HG02973 (cell line): Measurements from ENCODE around the gene FAM89A.
A peak's percentile ranks its signal among the peaks of the same experiment; 100 is the strongest.
"Not testable (repeated sequence)": the region's sequence is repeated elsewhere in the genome, so short reads cannot be mapped to it uniquely, and the experiment has no call there.

Experiments
- ATAC-seq: cut with Tn5 transposase; IDR thresholded peaks from one replicate; pipeline ENCODE4 v1.9.1; 2021; ENCODE audit warnings: moderate library complexity; ENCODE audit not compliant: unreplicated experiment

The FAM89A gene

GRCh38 chr1:230994860-230995259 lies 45.2 kb downstream of the FAM89A start:
- no peak for ATAC-seq

GRCh38 chr1:230992100-230992774 lies 47.8 kb downstream of the FAM89A start:
- ATAC-seq: no peak

DNA sequence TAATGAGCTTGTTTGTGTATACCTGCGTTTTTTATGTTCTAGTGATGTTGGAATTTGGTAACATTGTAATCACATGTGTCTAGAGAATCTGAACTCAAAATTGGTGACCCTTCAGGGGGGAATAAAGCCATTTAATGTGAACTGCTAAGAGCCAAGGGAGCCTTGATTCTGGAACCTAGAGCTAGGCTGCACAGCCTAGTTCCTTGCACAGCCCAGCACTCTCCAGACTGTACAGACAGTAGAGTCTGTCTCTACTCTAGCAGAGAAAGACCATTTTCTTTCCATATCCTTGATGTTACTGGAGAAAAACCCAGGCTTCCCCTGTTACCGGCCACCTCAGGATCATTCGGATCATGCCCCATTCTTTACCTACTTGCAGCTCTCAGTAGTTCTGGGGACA lies 52.6 kb downstream of the FAM89A start:
- no peak for ATAC-seq

GRCh38 chr1:230986976-230987375 lies 53.1 kb downstream of the FAM89A start:
- no peak for ATAC-seq

DNA sequence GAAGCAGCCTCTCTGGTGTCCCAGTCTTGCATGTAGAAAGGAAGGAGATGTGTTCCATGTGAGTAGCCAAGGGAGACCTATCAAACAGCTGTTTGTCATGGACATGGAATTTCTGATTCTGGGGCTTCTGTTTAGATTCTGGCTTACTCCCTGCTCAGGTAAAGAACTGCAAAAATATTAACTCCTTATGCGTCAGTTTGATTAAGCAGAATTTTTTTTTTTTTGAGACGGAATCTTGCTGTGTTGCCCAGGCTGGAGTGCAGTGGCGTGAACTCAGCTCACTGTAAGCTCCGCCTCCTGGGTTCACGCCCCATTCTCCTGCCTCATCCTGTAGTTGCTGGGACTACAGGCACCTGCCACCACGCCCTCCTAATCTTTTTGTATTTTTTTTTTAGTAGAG lies 54.3 kb downstream of the FAM89A start:
- ATAC-seq: no peak

DNA sequence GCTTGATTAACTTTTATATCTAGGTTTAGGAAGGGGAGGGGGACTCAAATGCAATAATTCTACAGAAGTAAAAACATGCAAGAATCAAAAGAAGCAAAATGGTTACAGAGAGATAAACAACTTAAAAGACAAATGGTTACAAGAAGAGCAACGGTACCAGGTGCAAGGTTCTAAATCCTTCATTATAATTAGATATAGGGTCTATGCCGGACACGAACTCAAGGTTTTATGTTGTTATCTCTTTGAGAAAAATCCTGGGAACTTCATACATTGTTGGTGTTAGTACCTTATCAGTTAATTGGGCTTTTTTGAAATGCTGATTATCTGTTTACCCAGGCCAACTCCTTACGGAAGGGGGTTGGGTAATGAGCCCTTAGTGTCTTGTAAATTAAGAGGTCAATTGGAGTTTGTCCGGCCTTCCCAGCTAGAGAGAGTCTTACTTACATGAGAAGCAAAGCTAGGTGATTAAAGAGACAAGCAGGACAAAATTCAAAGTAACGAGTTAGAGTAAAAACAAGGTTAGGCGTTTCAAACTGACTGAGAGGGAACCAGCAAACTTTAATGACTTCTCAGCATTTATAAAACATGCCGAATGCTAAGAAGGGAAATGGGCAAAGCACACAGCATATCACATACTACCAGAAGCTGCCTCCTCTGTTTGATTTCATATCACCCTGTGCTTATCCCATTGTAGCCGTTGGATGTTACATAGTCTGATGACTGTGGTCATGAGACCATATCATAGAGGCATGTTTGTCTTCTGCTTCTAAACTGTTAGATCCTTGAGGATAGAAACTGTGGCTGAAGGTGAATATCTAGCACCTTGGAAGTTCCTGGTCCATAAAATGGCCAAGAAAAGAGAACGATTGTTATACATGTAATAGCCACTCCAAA lies 55.2 kb downstream of the FAM89A start:
- not testable (repeated sequence) for ATAC-seq

GRCh38 chr1:230983811-230984210 lies 56.2 kb downstream of the FAM89A start:
- ATAC-seq: no peak

DNA sequence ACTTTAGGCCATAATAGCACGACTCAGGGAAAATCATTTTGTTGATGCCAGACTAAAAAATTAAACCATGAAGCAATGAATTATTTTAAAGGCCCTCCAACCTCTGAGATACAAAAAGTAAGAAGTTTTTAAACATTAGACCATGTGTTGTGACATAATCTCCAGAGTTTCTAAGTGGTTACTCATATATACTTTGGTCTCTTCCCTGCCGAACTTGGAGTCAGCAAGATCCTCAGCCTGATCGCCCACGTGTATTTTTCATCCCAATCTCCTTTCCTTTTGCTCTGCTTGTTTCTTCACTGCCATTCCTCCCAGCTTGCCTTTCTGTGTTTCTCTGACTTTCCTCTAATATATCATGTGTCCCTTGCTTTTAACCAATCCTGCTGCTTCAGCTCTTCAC lies 57.4 kb downstream of the FAM89A start:
- ATAC-seq: no peak

GRCh38 chr1:230979952-230980351 lies 60.1 kb downstream of the FAM89A start:
- ATAC-seq: no peak

- no peak for ATAC-seq
These were observed 60.7 kb downstream of the FAM89A start for GRCh38 chr1:230979389-230979716.

- peak; percentile 93 for ATAC-seq
These were observed 61.3 kb downstream of the FAM89A start, which contains the start of the genes ARV1 and TTC13 for GRCh38 chr1:230978491-230979388. TSS of gene ARV1 (plus strand) at chr1:230979094. CDS start at chr1:230979106, 12 bp downstream. TSS of gene TTC13 (minus strand) at chr1:230978861. CDS start at chr1:230978830, 31 bp downstream.

GRCh38 chr1:230977761-230978490 lies 62.1 kb downstream of the FAM89A start:
- ATAC-seq: peak; percentile 4

DNA sequence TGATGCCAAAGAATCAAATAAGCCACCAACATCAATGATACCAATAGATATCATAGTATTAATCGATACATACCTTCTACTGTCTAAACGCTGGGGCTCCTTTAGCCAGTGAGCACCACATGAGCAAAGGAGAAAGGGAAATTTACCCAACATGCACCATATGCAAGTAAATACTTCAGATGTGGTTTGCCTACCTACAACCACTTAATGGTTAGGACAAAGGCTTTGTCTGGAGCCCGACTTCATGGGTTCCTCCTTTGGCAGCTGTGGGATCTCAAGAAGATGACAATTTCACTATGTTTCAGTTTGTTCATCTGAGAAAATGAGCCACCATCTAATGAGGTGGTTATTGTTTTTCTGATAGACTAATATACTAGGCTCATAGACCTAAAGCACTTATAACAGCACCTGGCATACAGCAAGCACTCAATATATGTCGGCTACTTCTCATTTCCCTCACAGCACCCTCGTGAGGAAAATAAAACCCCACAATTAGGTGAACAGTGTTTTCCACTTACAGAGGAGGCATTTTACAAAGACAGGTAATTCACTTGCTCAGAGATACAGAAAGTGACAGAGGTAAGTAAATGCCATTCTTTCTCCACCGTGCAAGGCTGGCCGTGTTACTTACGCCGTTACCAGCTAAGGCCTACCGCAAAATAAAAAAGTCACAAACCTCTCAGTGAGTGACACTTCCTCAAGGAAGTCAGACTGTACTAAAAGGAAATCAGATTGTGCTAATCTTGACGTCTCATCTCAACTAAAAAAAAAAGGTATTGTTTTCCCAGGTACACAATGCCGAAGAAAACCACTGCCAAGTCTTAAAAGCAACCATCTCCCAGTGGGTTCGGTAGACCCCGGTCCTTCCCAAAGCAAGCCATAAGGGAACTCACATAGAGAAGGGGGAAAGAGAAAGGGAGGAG lies 63.0 kb downstream of the FAM89A start:
- ATAC-seq: no peak

DNA sequence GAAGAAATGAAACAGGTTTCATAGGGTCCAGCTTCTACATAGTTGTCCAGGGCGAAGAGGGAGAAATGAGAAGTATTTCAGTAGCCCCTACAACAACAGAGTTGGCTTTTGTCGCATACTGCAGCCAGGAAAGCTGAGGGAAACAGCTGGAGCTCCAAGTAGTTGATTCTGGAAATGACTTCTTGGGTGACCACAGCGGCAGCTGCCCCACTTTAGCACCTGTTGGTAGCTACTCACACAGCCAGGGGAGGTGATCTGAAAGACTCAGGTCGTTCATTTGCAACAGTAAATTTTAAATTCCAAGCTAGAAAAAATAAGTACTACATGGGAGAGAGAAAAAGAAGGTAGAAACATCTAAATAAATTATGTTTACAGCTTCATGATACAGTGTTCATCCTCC lies 63.7 kb downstream of the FAM89A start:
- no peak for ATAC-seq

DNA sequence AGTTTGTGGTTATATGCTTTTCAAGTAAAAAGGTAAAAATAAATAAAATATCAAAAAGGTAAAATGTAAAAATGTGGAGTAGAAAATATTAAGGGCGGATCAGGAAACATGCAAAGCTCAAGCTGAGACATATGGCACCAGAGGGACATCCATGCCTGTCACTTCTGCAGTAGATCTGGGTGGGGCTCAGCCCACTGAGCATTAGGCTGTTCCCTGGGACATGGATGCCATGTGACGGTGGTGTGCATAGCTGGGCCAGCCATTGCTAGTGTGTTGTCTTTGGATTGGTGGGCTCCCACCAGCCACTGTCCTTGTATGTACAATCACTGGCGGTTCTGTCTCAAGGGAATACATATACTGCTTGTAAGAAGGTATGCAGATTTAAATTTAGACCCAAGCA lies 64.4 kb downstream of the FAM89A start:
- ATAC-seq: no peak

DNA sequence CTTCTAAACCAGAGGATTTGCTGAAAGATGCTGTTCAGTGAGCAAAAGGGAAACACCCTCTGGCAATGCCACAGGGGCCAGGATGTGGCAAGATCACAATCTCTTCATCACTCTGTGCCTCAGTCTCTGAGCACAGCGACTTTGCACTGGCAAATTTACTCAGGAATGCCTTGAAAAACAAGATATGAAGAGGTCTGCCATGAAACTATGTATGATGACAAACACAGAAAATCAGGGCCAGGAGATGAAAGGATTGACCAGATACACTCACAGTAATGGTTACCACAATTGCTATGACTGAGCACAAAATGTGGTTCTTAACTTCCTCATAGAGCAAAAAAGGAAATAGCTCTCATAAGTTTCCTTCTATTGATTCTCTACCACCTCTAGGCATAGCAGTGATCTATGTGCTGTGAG lies 67.2 kb downstream of the FAM89A start:
- ATAC-seq: peak; percentile 72

- ATAC-seq: no peak
These were observed 68.3 kb downstream of the FAM89A start for GRCh38 chr1:230971771-230972170.

- no peak for ATAC-seq
These were observed 69.6 kb downstream of the FAM89A start for GRCh38 chr1:230970432-230970831.
